HEK293 (cell line): ENCODE measurements around the gene RAB11FIP3.

ENCODE experiments used
- CTCF ChIA-PET: fragments of 350-600 bp; formaldehyde crosslinking; extraction: SDS; loops from one replicate; lab custom pipeline; 2021; ENCODE audit warnings: antibody characterized with exemption; lab: Yijun Ruan, JAX
- POLR2A ChIA-PET: fragments of 300-600 bp; formaldehyde crosslinking; extraction: SDS; loops from one replicate; lab custom pipeline; 2020; ENCODE audit warnings: antibody characterized with exemption, inconsistent platforms; lab: Yijun Ruan, JAX
- H3K27ac ChIP-seq: fragments of 200-500 bp; sonication (Bioruptor generic); 2 replicates; pipeline ENCODE4 v1.5.1; 2014; ENCODE audit warnings: low read depth, low read length, control low read depth, inconsistent platforms; ENCODE audit errors: extremely low read depth
- H3K36me3 ChIP-seq, 2 experiments: fragments of 200-500 bp in 1 of 2; sonication (Bioruptor generic) in 1 of 2; 1 replicate in 1 of 2; 2 replicates in 1 of 2; pipeline ENCODE4 v1.5.1; 2014 to 2017; ENCODE audit warnings: inconsistent platforms in 2 of 2, low read length in 2 of 2; ENCODE audit not compliant: control insufficient read depth in 2 of 2, insufficient read depth in 1 of 2
- H3K4me1 ChIP-seq: fragments of 200-500 bp; sonication (Bioruptor generic); 2 replicates; pipeline ENCODE4 v1.5.1; 2014; ENCODE audit warnings: mild to moderate bottlenecking, low read length, inconsistent platforms; ENCODE audit not compliant: control insufficient read depth, insufficient read depth
- H3K4me3 ChIP-seq: 2 replicates; pipeline ENCODE4 v1.5.1; 2011; ENCODE audit warnings: low read depth, mild to moderate bottlenecking, control low read depth, low read length, moderate library complexity
- H3K9me3 ChIP-seq: fragments of 200-500 bp; sonication (Bioruptor generic); 2 replicates; pipeline ENCODE4 v1.5.1; 2014; ENCODE audit warnings: low read depth, low read length, inconsistent platforms; ENCODE audit not compliant: control insufficient read depth, insufficient read depth
- ATF2 ChIP-seq: fragments of 450-650 bp; formaldehyde crosslinking; IDR thresholded peaks from 2 replicates; pipeline ENCODE4 v1.5.1; 2016; ENCODE audit warnings: missing biosample characterization, missing genetic modification characterization, low read depth
- GFI1B ChIP-seq: fragments of 450-650 bp; formaldehyde crosslinking; IDR thresholded peaks from 2 replicates; pipeline ENCODE4 v1.5.1; 2016; ENCODE audit warnings: missing biosample characterization, missing genetic modification characterization
- HIC1 ChIP-seq: fragments of 450-650 bp; formaldehyde crosslinking; IDR thresholded peaks from 2 replicates; pipeline ENCODE4 v1.5.1; 2016; ENCODE audit warnings: missing biosample characterization, missing genetic modification characterization
- PRDM4 ChIP-seq: fragments of 450-650 bp; formaldehyde crosslinking; IDR thresholded peaks from 2 replicates; pipeline ENCODE4 v1.5.1; 2017; ENCODE audit warnings: missing biosample characterization, missing genetic modification characterization
- ZBTB26 ChIP-seq: fragments of 450-650 bp; formaldehyde crosslinking; optimal IDR thresholded peaks from 2 replicates; pipeline ENCODE3; 2016; ENCODE audit warnings: missing biosample characterization, mild to moderate bottlenecking, missing genetic modification characterization
- ZBTB6 ChIP-seq: fragments of 450-650 bp; formaldehyde crosslinking; IDR thresholded peaks from 2 replicates; pipeline ENCODE4 v1.5.1; 2017; ENCODE audit warnings: missing biosample characterization, missing genetic modification characterization
- ZFHX2 ChIP-seq: fragments of 450-650 bp; formaldehyde crosslinking; conservative IDR thresholded peaks from 2 replicates; pipeline ENCODE4 v1.5.1; 2016; ENCODE audit warnings: missing biosample characterization, missing genetic modification characterization
- ZNF133 ChIP-seq: fragments of 450-650 bp; formaldehyde crosslinking; IDR thresholded peaks from 2 replicates; pipeline ENCODE4 v1.5.1; 2016; ENCODE audit warnings: missing biosample characterization, missing genetic modification characterization
- ZNF138 ChIP-seq: fragments of 450-650 bp; formaldehyde crosslinking; IDR thresholded peaks from 2 replicates; pipeline ENCODE4 v1.5.1; 2016; ENCODE audit warnings: missing biosample characterization, missing genetic modification characterization, borderline replicate concordance
- ZNF146 ChIP-seq: fragments of 450-650 bp; formaldehyde crosslinking; IDR thresholded peaks from 2 replicates; pipeline ENCODE4 v1.5.1; 2016; ENCODE audit warnings: missing biosample characterization, missing genetic modification characterization
- ZNF292 ChIP-seq: fragments of 450-650 bp; formaldehyde crosslinking; IDR thresholded peaks from 2 replicates; pipeline ENCODE4 v1.5.1; 2016; ENCODE audit warnings: low read depth, missing biosample characterization, missing genetic modification characterization, borderline replicate concordance
- ZNF341 ChIP-seq: fragments of 450-650 bp; formaldehyde crosslinking; IDR thresholded peaks from 2 replicates; pipeline ENCODE4; 2016; ENCODE audit warnings: low read depth, missing biosample characterization, missing genetic modification characterization
- ZNF449 ChIP-seq: fragments of 450-650 bp; formaldehyde crosslinking; IDR thresholded peaks from 2 replicates; pipeline ENCODE4 v1.5.1; 2017; ENCODE audit warnings: missing biosample characterization, mild to moderate bottlenecking, missing genetic modification characterization, moderate library complexity
- ZNF600 ChIP-seq: fragments of 450-650 bp; formaldehyde crosslinking; IDR thresholded peaks from 2 replicates; pipeline ENCODE4 v1.5.1; 2016; ENCODE audit warnings: missing biosample characterization, missing genetic modification characterization
- ZNF610 ChIP-seq: fragments of 450-650 bp; formaldehyde crosslinking; IDR thresholded peaks from 2 replicates; pipeline ENCODE4 v1.5.1; 2016; ENCODE audit warnings: missing biosample characterization, missing genetic modification characterization, borderline replicate concordance
- ZNF629 ChIP-seq: fragments of 450-650 bp; formaldehyde crosslinking; IDR thresholded peaks from 2 replicates; pipeline ENCODE4 v1.5.1; 2017; ENCODE audit warnings: missing biosample characterization, missing genetic modification characterization
- ZSCAN5A ChIP-seq: fragments of 450-650 bp; formaldehyde crosslinking; IDR thresholded peaks from 2 replicates; pipeline ENCODE4 v1.5.1; 2016; ENCODE audit warnings: missing biosample characterization, missing genetic modification characterization
- ZXDB ChIP-seq: fragments of 450-650 bp; formaldehyde crosslinking; IDR thresholded peaks from 2 replicates; pipeline ENCODE4 v1.5.1; 2016; ENCODE audit warnings: missing biosample characterization, missing genetic modification characterization

The RAB11FIP3 gene

GRCh38 chr16:527015-527903 is 101.8 kb downstream of the RAB11FIP3 start, which contains the start of gene CAPN15 (continued):
- TF ChIP-seq GFI1B (tag by site-specific recombination), result no peak
- peak; percentile 91 for TF ChIP-seq ZNF449 (tag by site-specific recombination)
- peak; percentile 92 for TF ChIP-seq ZBTB26 (tag by site-specific recombination)
- no peak for TF ChIP-seq ATF2 (tag by site-specific recombination)
- TF ChIP-seq ZNF629 (tag by site-specific recombination), result peak; percentile 39
- peak; percentile 33; the same call in 1 of the 2 replicates for TF ChIP-seq PRDM4 (tag by site-specific recombination)
- peak; percentile 26; the same call in 1 of the 2 replicates for TF ChIP-seq ZNF341 (tag by site-specific recombination)

GRCh38 chr16:528111-529011 is 102.9 kb downstream of the RAB11FIP3 start:
- peak overlapping the region; percentile 72 for H3K4me3 ChIP-seq
- peak overlapping the region; percentile 97 for H3K27ac ChIP-seq
- H3K9me3 ChIP-seq, result no peaks in the 10 kb centered on the region
- H3K4me1 ChIP-seq, result peaks cover 8% of the 10 kb centered on the region
- POLR2A ChIA-PET, result interaction anchor here (0.6 to 1.8 kb wide), 5 partner anchors 8 to 127 kb away, joined by 3 to 7 read pairs (median 5); partner anchors contain the start of genes DECR2 and NHLRC4
- H3K36me3 ChIP-seq, result peaks cover 0 to 22% of the 10 kb centered on the region in 2 experiments; a peak in 2 of 3 replicates
- CTCF ChIA-PET, result no interaction called here
- TF ChIP-seq ZNF292 (tag by site-specific recombination) (no peak), ZXDB (peak; percentile 53; the same call in 1 of the 2 replicates), ZNF133 (tag by site-specific recombination) (no peak), ZSCAN5A (tag by site-specific recombination) (peak; percentile 68; the same call in 1 of the 2 replicates), ZNF610 (tag by site-specific recombination) (no peak), ZBTB26 (tag by site-specific recombination) (peak; percentile 59), ZNF600 (tag by site-specific recombination) (peak; percentile 67; the same call in 1 of the 2 replicates), ZNF138 (no peak), ZNF146 (tag by site-specific recombination) (0 out of 2 replicates have a peak, but pooled peaks have one; percentile 16), ZBTB6 (tag by site-specific recombination) (no peak), ZFHX2 (tag by site-specific recombination) (peak; percentile 58), HIC1 (tag by site-specific recombination) (peak; percentile 73)
